Stimulated activated CD8-positive, alpha-beta memory T cell treated with anti-CD3 and anti-CD28 coated beads, Interleukin-12 subunit alpha, Interleukin-12 subunit beta, amount 100 ng/mL, for 1 hour (primary cell): ENCODE results near the gene ARID3B.
"Not testable (repeated sequence)": the region's sequence is repeated elsewhere in the genome, so short reads cannot be mapped to it uniquely, and the experiment has no call there.

ENCODE experiments used
- DNase-seq: peaks from one replicate; pipeline ENCODE4 v3.0.0-alpha.2; 2020; ENCODE audit warnings: low read depth

The ARID3B gene

GRCh38 chr15:74540761-74541493 is at the start of gene ARID3B:
ARID3B (plus strand) TSS chr15:74541220; CDS start chr15:74543937, 2,717 bp downstream.
- peak; percentile 94 for DNase-seq

- DNase-seq: no peak
Observed at GRCh38 chr15:74496648-74497047, 44.4 kb upstream of the ARID3B start.

GRCh38 chr15:74497584-74497983 is 43.4 kb upstream of the ARID3B start:
- no peak for DNase-seq

- no peak for DNase-seq
Observed at GRCh38 chr15:74499366-74499765, 41.7 kb upstream of the ARID3B start.

GRCh38 chr15:74500401-74500800 is 40.6 kb upstream of the ARID3B start:
- no peak for DNase-seq

GRCh38 chr15:74502301-74502700 is 38.7 kb upstream of the ARID3B start:
- no peak for DNase-seq

- DNase-seq: no peak
Observed at GRCh38 chr15:74504418-74504817, 36.6 kb upstream of the ARID3B start.

GRCh38 chr15:74504836-74505235 is 36.2 kb upstream of the ARID3B start:
- no peak for DNase-seq

- DNase-seq: no peak
Observed at GRCh38 chr15:74505837-74506514, 35.0 kb upstream of the ARID3B start.

- DNase-seq: no peak
Observed at GRCh38 chr15:74506515-74506840, 34.5 kb upstream of the ARID3B start.

GRCh38 chr15:74511583-74511982 is 29.4 kb upstream of the ARID3B start:
- no peak for DNase-seq

- DNase-seq: not testable (repeated sequence)
Observed at GRCh38 chr15:74514059-74514458, 27.0 kb upstream of the ARID3B start.

- no peak for DNase-seq
Observed at GRCh38 chr15:74517096-74517495, 23.9 kb upstream of the ARID3B start.

GRCh38 chr15:74519311-74519710 is 21.7 kb upstream of the ARID3B start:
- DNase-seq: no peak

- no peak for DNase-seq
Observed at GRCh38 chr15:74520407-74520806, 20.6 kb upstream of the ARID3B start.

GRCh38 chr15:74523982-74524381 is 17.0 kb upstream of the ARID3B start:
- DNase-seq: no peak

- DNase-seq: no peak
Observed at GRCh38 chr15:74525309-74525708, 15.7 kb upstream of the ARID3B start.

- no peak for DNase-seq
Observed at GRCh38 chr15:74525945-74526344, 15.1 kb upstream of the ARID3B start.

- DNase-seq: no peak
Observed at GRCh38 chr15:74528876-74529275, 12.1 kb upstream of the ARID3B start.

GRCh38 chr15:74529921-74530320 is 11.1 kb upstream of the ARID3B start:
- no peak for DNase-seq

- no peak for DNase-seq
Observed at GRCh38 chr15:74530771-74531143, 10.3 kb upstream of the ARID3B start.

GRCh38 chr15:74531144-74531811 is 9.7 kb upstream of the ARID3B start:
- no peak for DNase-seq

GRCh38 chr15:74535388-74536084 is 5.5 kb upstream of the ARID3B start:
- DNase-seq: no peak
